OCI-LY1 (cell line): ENCODE measurements around the gene AMOTL1.

Experiments
- H2AFZ ChIP-seq: fragments of 200-600 bp; sonication (generic), shearing (Covaris generic); 2 replicates; pipeline ENCODE4 v1.6.0; 2014; ENCODE audit warnings: antibody characterized with exemption, mild to moderate bottlenecking, low read length
- H3F3A ChIP-seq: fragments of 200-600 bp; sonication (generic), shearing (Covaris generic); 2 replicates; pipeline ENCODE4 v1.6.0; 2014; ENCODE audit warnings: mild to moderate bottlenecking, antibody characterized with exemption, low read length, moderate library complexity; ENCODE audit not compliant: insufficient read depth
- H3K27ac ChIP-seq: fragments of 200-600 bp; sonication (generic); 2 replicates; pipeline ENCODE4 v1.5.1; 2014; ENCODE audit warnings: low read length, mixed run types, mild to moderate bottlenecking, low read depth; ENCODE audit not compliant: poor library complexity, severe bottlenecking
- H3K27me3 ChIP-seq: fragments of 200-600 bp; sonication (generic); 2 replicates; pipeline ENCODE4 v1.6.0; 2014; ENCODE audit warnings: antibody characterized with exemption, mild to moderate bottlenecking, low read length, moderate library complexity; ENCODE audit not compliant: insufficient read depth
- H3K36me3 ChIP-seq: fragments of 200-600 bp; sonication (generic); 2 replicates; pipeline ENCODE4 v1.6.1; 2014; ENCODE audit warnings: mild to moderate bottlenecking, antibody characterized with exemption, low read length, moderate library complexity, mixed read lengths; ENCODE audit not compliant: insufficient read depth
- H3K4me1 ChIP-seq: fragments of 200-600 bp; sonication (generic); 2 replicates; pipeline ENCODE4 v1.5.1; 2014; ENCODE audit warnings: mild to moderate bottlenecking, low read length, moderate library complexity; ENCODE audit not compliant: insufficient read depth, severe bottlenecking
- H3K4me2 ChIP-seq: fragments of 200-600 bp; sonication (generic), shearing (Covaris generic); 2 replicates; pipeline ENCODE4 v1.6.1; 2014; ENCODE audit warnings: low read length
- H3K4me3 ChIP-seq: fragments of 200-600 bp; sonication (generic); 2 replicates; pipeline ENCODE4 v1.5.1; 2014; ENCODE audit warnings: low read length, low read depth, mild to moderate bottlenecking, mixed read lengths; ENCODE audit not compliant: poor library complexity, severe bottlenecking
- H3K79me2 ChIP-seq: fragments of 200-600 bp; shearing (Covaris generic); 2 replicates; pipeline ENCODE4 v1.6.1; 2016; ENCODE audit warnings: mixed run types, low read length, mixed read lengths; ENCODE audit not compliant: insufficient read depth
- H3K9ac ChIP-seq: fragments of 200-600 bp; sonication (generic), shearing (Covaris generic); 2 replicates; pipeline ENCODE4 v1.6.1; 2014; ENCODE audit warnings: mild to moderate bottlenecking, low read length, mixed read lengths
- H3K9me2 ChIP-seq: fragments of 200-600 bp; sonication (generic), shearing (Covaris generic); 2 replicates; pipeline ENCODE4 v1.6.1; 2014; ENCODE audit warnings: low read depth, mild to moderate bottlenecking, low read length, mixed read lengths
- H3K9me3 ChIP-seq: fragments of 200-600 bp; shearing (Covaris generic); 2 replicates; pipeline ENCODE4 v1.6.1; 2014; ENCODE audit warnings: low read length, mixed read lengths
- H4K20me1 ChIP-seq: fragments of 200-600 bp; sonication (generic), shearing (Covaris generic); 2 replicates; pipeline ENCODE4 v1.6.0; 2016; ENCODE audit warnings: mild to moderate bottlenecking, low read length; ENCODE audit not compliant: insufficient read depth
- CTCF ChIP-seq: fragments of 200-600 bp; sonication (generic), shearing (Covaris generic); IDR thresholded peaks from 2 replicates; pipeline ENCODE4 v1.5.1; 2017; ENCODE audit warnings: mild to moderate bottlenecking, antibody characterized with exemption, low read length, moderate library complexity, mixed read lengths
- EZH2 ChIP-seq: fragments of 200-600 bp; sonication (generic), shearing (Covaris generic); IDR thresholded peaks from 2 replicates; pipeline ENCODE4 v1.8.0; 2017; ENCODE audit warnings: borderline replicate concordance, mixed run types, mild to moderate bottlenecking, antibody characterized with exemption, low read length, moderate library complexity, mixed read lengths

The AMOTL1 gene

GRCh38 chr11:94860333-94860732 lies 92.2 kb downstream of the AMOTL1 start:
- no peak for TF ChIP-seq EZH2
- H3K79me2 ChIP-seq: no peaks in the 10 kb centered on the region

DNA sequence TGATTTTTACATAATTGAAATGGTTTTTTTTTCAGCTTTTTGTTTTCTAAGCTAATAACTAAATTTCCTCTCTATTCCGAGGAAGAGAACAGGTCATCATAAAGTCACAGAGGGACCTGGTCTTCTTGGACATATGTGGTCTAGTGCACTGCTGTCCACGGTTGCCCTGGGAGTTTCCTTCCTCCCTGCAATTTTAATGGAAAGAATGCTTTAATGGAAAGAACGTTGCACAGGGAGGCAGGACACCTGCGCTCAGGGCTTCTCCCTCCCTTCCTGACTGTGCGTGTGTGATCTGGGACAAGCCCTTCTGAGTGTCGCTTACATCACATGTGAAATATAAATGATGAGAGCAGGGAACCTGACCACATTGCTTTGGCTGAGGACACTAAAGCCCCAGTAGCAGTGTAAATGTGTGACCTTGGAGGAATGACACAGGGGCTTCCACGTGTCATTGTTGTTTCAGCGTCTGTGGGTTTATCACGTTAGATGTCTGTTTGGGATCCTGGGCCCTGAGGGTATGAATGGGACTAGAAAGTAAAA lies 93.2 kb downstream of the AMOTL1 start:
- H4K20me1 ChIP-seq: no peaks in the 10 kb centered on the region
- H3K36me3 ChIP-seq: no peaks in the 10 kb centered on the region
- no peak overlapping the region for H3K4me2 ChIP-seq
- no peak for TF ChIP-seq EZH2
- no peak for TF ChIP-seq CTCF
- H3K27ac ChIP-seq: no peak overlapping the region
- H3K79me2 ChIP-seq: no peaks in the 10 kb centered on the region
- no peaks in the 10 kb centered on the region for H3K27me3 ChIP-seq
- no peak overlapping the region for H3K9ac ChIP-seq
- no peak overlapping the region for H2AFZ ChIP-seq
- no peaks in the 10 kb centered on the region for H3K9me3 ChIP-seq
- H3K9me2 ChIP-seq: no peaks in the 10 kb centered on the region
- H3K4me1 ChIP-seq: no peaks in the 10 kb centered on the region
- H3K4me3 ChIP-seq: no peak overlapping the region
- no peaks in the 10 kb centered on the region for H3F3A ChIP-seq

More at GRCh38 chr11:94860333-94860732, 92.2 kb downstream of the AMOTL1 start:
- Histone ChIP-seq H3K4me3 (no peak overlapping the region), H3K27me3 (no peaks in the 10 kb centered on the region), H3K27ac (no peak overlapping the region), H3K4me1 (no peaks in the 10 kb centered on the region), H3F3A (no peaks in the 10 kb centered on the region), H3K9me3 (no peaks in the 10 kb centered on the region), H3K36me3 (no peaks in the 10 kb centered on the region), H3K9me2 (no peaks in the 10 kb centered on the region), H4K20me1 (no peaks in the 10 kb centered on the region), H3K4me2 (no peak overlapping the region), H3K9ac (no peak overlapping the region), H2AFZ (no peak overlapping the region)

GRCh38 chr11:94862926-94863880 lies 95.0 kb downstream of the AMOTL1 start:
- no peaks in the 10 kb centered on the region for H3K9me2 ChIP-seq
- TF ChIP-seq EZH2 (no peak), CTCF (no peak)
- no peaks in the 10 kb centered on the region for H4K20me1 ChIP-seq
- no peaks in the 10 kb centered on the region for H3K36me3 ChIP-seq
- H3K9ac ChIP-seq: no peak overlapping the region
- no peaks in the 10 kb centered on the region for H3K27me3 ChIP-seq
- no peak overlapping the region for H3K27ac ChIP-seq
- H3F3A ChIP-seq: no peaks in the 10 kb centered on the region
- H3K79me2 ChIP-seq: no peaks in the 10 kb centered on the region
- H3K4me1 ChIP-seq: no peaks in the 10 kb centered on the region
- no peak overlapping the region for H2AFZ ChIP-seq
- no peak overlapping the region for H3K4me3 ChIP-seq
- H3K4me2 ChIP-seq: no peak overlapping the region
- no peaks in the 10 kb centered on the region for H3K9me3 ChIP-seq
